22Rv1 (cell line): Measurements from ENCODE around the gene USP24.
A peak's percentile ranks its signal among the peaks of the same experiment; 100 is the strongest.

Experiments used
- ZFX ChIP-seq: fragments of 450-650 bp; IDR thresholded peaks from 2 replicates; pipeline ENCODE4 v1.6.1; 2017; ENCODE audit warnings: antibody characterized with exemption, borderline replicate concordance
- TF ChIP-seq, protein P1 (sequence below): fragments of 450-650 bp; IDR thresholded peaks from 2 replicates; pipeline ENCODE4 v1.5.1; 2017; ENCODE audit warnings: mild to moderate bottlenecking

- TF ChIP-seq, protein P1, sequence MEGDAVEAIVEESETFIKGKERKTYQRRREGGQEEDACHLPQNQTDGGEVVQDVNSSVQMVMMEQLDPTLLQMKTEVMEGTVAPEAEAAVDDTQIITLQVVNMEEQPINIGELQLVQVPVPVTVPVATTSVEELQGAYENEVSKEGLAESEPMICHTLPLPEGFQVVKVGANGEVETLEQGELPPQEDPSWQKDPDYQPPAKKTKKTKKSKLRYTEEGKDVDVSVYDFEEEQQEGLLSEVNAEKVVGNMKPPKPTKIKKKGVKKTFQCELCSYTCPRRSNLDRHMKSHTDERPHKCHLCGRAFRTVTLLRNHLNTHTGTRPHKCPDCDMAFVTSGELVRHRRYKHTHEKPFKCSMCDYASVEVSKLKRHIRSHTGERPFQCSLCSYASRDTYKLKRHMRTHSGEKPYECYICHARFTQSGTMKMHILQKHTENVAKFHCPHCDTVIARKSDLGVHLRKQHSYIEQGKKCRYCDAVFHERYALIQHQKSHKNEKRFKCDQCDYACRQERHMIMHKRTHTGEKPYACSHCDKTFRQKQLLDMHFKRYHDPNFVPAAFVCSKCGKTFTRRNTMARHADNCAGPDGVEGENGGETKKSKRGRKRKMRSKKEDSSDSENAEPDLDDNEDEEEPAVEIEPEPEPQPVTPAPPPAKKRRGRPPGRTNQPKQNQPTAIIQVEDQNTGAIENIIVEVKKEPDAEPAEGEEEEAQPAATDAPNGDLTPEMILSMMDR: peak; percentile 90
- no peak for TF ChIP-seq ZFX
These were observed 74.6 kb downstream of the USP24 start for GRCh38 chr1:55140546-55140983.
